HG03354 (cell line): Measurements from ENCODE around the gene EXOC2.
"Not testable (repeated sequence)": the region's sequence is repeated elsewhere in the genome, so short reads cannot be mapped to it uniquely, and the experiment has no call there.

Experiments
- ATAC-seq: cut with Tn5 transposase; IDR thresholded peaks from one replicate; pipeline ENCODE4 v1.9.1; 2021; ENCODE audit warnings: mild to moderate bottlenecking; ENCODE audit not compliant: unreplicated experiment, poor library complexity, severe bottlenecking

Gene EXOC2

DNA sequence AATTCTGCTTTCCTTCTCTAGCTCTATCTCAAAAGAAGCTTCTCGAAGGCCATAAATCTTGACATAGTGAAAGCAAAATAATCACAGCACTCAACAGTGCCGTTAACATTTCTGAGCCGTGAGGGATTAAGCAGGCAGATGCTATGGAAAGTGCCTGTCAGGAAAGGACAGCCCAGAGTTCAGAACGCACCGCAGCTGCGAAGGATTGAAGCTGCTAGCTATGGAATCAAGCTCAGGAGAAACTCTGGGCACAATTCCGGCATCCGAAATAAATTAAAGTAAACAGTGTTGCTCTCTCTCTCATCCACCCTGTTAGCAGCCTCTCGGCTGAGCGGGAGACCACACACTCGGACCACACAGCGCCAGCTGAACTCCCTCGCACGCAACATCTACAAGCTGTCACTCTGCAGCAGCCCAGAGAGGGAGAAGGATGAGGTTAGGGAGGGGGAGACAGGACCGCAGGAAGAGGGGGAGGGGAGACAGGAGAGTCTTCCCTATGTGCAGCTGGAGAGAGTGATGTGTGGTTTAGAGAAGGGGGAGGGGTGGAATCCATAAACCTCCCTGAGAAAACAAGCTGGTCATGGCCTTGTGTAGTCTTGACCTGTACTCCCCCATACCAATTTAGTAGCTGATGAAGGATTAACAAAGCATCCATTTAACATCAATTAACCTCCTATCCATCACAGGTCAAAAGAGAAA, 9.0 kb downstream of the EXOC2 start:
- peak; percentile 63 for ATAC-seq

DNA sequence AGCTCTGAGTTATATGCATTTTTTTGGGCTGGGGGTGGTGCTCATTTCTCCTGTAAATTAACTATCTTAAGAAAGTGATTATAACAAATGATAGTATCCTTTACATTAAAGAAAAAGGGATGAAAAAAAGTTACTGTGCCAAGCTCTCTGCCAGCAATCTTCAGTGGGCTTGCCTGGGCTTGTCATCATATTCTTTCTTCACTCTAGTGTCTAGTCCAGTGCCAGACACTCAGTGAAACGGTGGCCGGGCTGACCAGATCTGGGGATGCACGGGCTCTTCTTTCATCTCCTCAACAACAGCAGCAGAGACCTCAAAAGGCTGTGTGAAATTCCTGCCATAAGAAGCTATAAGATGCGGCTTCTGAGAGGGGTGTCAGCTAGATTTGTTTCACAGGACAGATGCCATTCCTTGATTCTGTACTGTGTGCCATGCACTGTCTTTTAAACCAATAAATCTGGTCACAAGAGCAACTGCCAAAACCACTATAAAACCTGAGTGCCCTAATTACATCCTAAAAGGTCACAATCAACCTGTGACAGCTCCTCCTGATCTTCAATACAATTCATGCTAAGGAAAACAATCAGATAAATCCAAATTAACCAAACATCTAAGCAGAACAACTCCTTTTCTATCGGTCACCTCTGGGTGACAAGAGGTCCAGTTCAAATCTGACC, 12.1 kb downstream of the EXOC2 start:
- ATAC-seq: no peak

DNA sequence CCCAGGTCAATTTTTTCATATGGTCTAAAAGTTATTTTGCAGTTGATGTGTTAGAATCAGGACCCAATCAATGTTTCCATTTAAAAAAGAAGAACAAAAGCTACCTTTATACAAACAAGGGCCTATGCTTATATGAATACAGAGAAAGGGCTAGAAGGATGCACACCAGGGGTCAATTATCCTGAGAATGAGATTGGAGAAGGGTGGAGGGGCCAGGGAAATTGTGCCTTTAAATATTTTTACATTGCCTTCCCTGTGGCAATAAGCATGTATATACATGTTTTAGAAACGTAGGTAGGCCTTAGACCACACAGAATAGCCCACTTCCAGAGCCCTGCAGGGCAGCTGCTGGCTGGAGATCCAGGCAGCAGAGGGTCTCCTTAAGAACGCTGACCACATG, 12.7 kb downstream of the EXOC2 start:
- no peak for ATAC-seq

DNA sequence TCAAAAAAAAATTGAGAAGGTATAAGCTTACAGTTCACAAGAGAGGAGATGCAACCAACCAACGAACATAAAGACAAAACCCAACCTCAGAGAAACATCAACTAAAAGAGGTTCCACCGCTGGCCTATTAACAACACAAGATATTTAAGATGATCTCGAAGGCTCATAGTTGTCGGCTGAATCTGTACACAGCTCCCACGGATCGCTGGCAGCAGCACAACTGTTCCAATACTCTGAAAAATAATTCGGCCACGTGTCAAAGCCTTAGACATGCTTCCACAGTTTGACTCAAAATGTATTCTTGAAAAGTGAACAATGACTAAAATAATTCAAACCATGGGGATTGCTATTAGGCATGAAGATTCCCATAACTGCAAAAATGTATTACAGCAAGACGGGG, 13.7 kb downstream of the EXOC2 start:
- ATAC-seq: no peak

DNA sequence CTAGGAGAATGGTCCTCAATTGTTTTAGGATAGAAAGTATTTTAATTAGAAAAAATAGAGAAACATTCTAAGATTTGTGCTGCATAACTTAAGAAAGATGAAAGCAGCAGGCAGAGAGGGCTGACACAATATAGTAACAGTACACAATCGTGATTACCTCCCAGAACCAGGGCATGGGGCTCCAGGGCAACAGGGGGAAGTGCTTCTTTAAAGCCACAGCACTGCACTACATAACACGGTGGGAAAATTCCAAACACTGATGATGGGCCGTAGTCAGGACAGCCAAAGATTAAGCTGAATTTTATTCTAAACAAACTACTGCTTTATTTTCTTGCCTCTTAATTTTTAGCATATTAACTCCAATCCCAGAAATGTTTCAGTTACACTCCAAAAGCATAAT, 14.4 kb downstream of the EXOC2 start:
- ATAC-seq: no peak

DNA sequence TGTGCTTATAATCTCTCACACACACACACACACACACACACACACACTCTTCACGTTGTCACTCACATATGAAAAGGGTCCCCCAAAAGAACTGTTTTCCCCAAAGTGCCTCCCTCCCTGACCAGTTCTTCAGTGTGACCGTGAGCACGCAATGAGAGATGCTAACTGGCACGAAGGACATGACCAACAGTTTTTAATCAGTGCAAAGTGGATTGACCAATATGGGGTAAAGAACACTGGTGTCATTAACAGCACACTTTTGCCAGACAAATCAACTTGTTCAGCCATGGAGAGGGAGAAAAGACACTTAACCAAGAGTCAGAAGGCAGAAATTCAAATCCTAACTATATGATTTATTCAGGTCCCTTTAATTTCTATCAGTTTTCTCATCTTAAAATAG, 15.0 kb downstream of the EXOC2 start:
- no peak for ATAC-seq

DNA sequence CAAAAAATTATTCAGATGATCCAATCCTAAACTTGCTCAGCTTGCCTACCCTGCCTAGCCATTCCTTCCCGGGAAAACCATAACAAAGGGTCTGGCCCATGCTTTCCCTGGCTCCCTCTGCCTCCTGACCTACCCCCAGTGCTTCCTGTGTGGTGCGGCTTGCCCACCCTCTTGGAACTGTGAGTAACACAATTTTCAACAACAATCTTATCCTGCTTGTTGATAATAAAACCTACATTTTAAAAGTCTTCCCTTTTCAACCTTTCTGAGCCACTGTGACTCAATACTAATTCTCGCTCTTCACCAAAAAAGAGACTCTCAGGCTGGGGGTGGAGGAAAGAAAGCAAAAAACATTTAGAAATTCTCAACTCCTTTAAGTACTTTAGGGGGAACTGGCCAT, 18.0 kb downstream of the EXOC2 start:
- ATAC-seq: no peak

DNA sequence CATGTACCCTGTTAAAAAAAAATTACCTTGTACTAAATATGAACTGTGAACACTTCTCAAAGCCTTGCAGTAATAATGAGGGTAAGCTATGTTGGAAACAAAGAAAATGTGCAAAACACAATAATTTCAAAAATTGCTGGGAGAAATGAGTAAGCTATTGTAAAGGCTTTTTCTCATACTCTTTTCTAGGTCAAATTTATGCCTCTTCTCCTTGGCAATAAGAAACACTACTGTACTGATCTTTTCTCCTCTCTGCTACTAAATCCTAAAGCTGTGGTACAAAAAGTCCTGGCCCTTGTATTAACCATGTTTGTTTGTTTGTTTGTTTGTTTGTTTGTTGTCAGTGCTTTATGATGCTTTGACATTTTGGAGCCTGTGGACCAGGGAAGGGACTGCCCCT, 18.5 kb downstream of the EXOC2 start:
- no peak for ATAC-seq

DNA sequence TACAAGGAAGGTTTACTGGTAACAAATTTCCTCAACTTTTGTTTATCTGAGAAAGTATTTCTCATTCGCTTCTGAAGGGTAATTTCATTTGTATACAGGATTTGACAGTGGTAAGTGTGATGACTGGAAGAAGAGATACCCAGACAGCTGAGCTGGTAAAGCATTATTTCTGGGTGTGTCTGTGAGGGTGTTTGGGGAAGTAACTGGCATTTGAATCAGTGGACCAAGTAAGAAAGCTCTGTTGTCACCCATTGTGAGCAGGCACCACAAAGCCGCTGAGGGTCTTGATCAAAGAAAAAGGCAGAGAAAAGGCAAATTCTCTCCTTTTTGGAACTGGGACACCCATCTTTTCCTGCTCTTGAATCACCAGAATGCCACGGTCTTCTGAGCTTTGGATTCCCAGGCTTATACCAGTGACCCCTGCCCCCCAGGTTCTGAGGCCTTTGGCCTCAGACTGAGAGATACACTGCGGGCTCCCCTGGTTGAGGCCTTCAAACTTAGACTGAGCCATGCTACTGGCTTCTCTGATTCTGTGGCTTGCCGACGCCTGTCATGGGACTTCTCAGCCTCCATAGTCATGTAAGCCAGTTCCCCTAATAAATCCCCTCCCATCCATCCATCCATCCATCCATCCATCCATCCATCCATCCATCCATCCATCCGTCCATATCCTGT, 25.5 kb downstream of the EXOC2 start:
- no peak for ATAC-seq

DNA sequence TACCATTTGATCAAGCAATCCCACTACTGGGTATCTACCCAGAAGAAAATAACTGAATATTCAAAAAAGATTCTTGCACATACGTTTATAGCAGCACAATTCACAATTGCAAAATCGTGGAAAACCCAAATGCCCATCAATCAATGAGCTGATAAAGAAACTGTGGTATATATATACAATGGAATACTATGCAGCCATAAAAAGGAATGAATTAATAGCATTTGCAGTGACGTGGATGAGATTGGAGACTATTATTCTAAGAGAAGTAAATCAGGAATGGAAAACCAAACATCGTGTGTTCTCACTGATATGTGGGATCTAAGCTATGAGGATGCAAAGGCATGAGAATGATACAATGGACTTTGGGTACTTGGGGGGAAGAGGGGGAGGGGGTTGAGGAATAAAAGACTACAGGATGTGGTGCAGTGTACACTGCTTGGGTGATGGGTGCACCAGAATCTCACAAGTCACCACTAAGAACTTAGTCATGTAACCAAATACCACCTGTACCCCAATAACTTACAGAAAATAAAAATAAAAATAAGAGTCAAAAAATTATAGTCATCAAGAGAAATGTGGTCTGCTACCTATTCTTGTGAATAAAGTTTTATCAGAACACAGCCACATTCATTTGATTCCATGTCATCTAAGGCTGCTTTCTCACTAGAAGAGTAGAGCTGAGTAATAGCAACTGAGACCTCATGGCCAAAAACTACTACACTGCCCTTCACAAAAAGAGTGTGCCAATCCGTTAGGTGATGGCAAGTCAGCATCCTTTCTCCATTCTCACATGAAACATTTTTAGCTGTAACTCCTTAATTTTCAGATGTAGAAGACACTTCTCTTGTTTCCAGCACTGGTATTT, 27.3 kb downstream of the EXOC2 start:
- no peak for ATAC-seq

DNA sequence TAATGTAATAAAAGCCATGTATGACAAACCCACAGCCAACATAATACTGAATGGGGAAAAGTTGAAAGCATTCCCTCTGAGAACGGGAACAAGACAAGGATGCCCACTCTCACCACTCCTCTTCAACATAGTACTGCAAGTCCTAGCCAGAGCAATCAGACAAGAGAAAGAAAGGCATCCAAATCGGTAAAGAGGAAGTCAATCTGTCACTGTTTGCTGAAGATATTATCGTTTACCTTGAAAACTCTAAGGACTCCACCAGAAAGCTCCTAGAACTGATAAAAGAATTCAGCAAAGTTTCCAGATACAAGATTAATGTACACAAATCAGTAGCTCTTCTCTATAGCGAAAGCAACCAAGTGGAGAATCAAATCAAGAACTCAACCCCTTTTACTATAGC, 29.2 kb downstream of the EXOC2 start:
- ATAC-seq: not testable (repeated sequence)

DNA sequence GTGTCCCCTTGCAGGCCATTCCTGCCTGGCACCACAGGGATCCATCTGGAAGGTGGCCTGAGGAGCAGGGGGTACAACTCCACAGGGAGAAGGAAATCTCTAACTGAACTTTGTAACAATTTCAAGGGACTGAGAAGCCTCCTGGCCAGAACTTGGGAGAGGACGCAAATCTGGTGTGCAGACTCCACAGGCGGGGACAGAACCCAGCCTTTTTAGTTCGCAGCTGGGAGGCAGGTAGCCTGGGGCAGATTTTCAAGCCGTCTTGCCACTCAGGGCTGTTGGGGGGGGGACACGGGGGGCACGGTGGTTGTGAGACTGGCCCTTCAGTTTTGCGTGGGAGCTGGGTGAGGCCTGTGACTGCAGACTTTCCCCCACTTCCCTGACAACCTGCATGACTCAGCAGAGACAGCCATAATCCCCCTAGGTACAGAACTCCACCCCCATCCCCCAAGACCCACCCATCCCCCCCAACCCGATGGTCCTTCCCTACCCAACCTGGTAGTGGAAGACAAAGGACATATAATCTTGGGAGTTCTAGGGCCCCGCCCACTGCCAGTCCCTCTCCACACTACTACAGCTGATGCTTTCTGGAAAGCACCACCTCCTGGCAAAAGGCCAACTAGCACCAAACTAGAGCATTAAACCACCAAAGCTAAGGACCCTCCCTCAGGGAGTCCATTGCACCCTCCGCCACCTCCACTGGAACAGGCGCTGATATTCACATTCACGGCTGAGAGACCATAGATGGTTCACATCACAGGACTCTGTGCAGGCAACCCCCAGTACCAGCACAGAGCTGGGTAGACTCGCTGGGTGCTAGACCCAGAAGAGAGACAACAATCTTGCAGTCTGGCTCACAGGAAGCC, 33.0 kb downstream of the EXOC2 start:
- ATAC-seq: no peak

DNA sequence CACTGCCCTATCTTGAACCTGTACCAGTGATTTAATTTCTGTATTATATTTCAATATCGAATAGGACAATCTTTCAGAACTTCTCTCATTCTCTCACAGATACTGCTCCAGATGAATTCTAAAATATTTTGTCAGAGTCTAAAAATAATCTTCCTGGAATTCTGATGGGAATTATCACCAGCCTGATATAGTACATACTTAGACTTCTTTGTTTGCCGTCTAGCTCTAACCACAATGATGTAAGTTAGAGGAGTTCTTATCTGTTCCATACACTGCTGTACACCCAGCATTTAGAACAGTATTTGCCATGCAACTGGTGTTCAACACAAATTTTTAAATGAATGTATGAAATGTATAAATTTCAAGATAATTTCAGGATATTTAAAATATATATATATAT, 34.7 kb downstream of the EXOC2 start:
- no peak for ATAC-seq

DNA sequence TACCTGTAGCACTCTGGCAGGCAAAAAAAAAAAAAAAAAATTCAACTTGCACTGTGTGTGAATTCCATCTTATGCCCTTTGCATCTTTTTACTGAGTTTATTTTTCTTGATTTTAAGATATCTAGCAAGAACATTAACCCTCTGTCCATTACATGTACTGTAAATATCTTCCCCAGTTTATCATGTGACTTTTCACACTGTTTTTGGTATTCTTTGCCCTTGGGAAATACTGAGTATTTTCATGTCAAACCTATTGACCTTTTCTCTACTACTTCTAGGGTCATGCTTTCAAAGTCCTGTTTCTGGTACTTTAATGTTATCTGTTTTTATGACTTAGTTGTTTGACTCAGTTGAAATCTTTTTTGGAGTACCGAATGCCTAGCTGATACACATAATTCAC, 35.2 kb downstream of the EXOC2 start:
- ATAC-seq: no peak

DNA sequence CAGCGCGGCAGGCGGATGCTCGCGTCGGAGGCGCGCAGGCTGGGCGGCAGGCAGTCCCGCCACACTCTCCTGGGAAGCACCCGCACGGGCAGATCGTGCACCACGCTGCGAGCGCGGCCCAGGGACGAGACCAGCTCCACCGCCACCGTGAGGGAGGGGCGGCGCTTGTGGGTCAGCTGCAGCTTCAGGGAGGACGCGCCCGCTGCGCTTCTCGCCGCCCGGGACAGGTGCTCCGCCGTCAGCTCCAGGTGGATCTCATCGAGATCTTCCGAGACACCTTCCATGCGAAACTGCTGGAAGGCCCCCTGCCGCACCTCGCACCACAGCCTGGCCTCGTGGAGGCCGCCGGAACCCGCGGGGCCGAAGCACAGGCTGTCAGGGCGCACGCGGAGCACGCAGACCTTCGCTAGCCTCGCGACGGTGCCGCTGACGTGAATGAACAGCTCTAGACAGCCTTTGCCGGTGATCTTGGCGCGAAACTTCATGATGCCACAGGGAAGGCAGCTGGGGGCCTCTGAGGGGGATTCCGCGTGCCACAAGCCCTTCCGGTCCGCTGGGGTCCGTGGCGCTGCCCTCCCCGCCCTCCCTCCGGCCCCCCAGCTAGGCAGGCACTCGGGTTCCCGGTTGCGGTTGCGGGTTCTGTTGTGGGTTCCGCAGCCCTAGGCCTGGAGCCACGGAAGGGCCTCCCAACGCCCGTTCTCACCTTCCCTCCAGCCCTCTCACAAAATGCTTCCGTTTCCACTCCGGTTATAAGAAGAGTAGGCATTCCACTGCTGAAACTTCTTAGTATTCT, 36.3 kb downstream of the EXOC2 start, which contains the start of gene HUS1B:
Gene HUS1B, minus strand, starts transcription at position 641 of the 793 bp plus-strand sequence. Its CDS starts 156 bp downstream, at position 485.
- ATAC-seq: no peak

DNA sequence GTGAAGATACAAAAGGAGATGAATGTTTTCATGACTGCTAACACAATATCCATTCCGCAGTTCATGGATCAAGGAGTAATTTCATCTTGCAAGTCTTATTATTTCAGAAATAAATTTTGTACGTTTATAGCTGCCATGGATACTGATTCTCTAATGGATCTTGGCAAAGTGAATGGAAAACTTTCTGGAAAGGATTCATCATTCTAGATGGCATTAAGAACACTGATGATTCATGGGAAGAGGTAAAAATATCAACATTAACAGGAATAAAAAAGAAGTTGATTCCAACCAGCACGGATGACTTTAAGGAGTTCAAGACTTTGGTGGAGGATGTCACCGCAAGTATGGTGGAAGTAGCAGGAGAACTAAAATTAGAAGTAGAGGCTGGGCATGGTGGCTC, 38.8 kb downstream of the EXOC2 start:
- no peak for ATAC-seq

DNA sequence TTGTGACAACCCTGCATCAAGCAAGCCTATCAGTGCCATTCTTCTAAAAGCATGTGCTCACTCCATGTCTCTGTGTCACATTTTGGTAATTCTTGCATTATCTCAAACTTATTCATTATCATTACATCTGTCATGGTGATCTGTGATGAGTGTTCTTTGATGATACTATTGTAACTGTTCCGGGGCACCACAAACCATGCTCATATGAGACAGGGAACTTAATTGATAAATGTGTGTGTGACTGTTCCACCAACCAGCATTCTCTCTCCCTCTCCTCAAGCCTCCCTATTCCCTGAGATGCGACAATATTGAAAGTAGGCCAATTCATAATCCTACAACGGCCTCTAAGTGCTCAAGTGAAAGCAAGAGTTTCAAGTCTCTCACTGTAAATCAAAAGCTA, 40.1 kb downstream of the EXOC2 start:
- ATAC-seq: no peak

DNA sequence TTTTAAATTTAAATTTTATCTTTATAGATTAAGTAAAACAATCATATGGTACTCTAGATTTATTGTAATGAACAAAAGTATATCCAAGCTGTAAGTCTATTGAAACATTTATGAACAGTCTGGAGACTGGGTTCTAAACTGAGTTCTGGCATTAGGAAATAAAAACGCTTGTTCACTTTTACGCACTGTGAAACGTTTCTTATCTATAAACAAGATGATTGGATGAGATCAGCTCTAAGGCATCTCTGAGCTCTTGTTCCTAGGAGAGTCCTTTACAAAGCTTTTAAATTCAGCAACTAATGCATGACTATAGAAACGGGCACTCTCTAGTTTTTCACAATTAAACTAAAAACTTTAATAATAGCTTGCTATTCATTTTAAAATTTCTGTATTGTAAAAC, 42.8 kb downstream of the EXOC2 start:
- no peak for ATAC-seq
